Ectodermal cell (in vitro differentiated cells): ENCODE measurements around the gene ADAMTS2.

Source experiments
- H3K27ac ChIP-seq: 2 replicates; pipeline ENCODE4 v1.7.0; 2013; ENCODE audit warnings: mild to moderate bottlenecking, low read depth, low read length; ENCODE audit not compliant: insufficient read depth, poor library complexity, severe bottlenecking
- H3K27me3 ChIP-seq: 2 replicates; pipeline ENCODE4 v1.7.0; 2013; ENCODE audit warnings: mild to moderate bottlenecking, low read length; ENCODE audit not compliant: insufficient read depth, control insufficient read depth, poor library complexity, severe bottlenecking
- H3K36me3 ChIP-seq: one replicate; pipeline ENCODE4 v1.7.0; 2013; ENCODE audit warnings: low read length; ENCODE audit not compliant: control insufficient read depth, insufficient read depth
- H3K4me1 ChIP-seq: one replicate; pipeline ENCODE4 v1.7.0; 2013; ENCODE audit warnings: low read length; ENCODE audit not compliant: control insufficient read depth, insufficient read depth
- H3K4me3 ChIP-seq: 2 replicates; pipeline ENCODE4 v1.7.0; 2013; ENCODE audit warnings: low read depth, low read length, control low read depth; ENCODE audit not compliant: insufficient read depth
- H3K9me3 ChIP-seq: 2 replicates; pipeline ENCODE4 v1.7.0; 2013; ENCODE audit warnings: mild to moderate bottlenecking, low read length, moderate library complexity; ENCODE audit not compliant: control insufficient read depth
- WGBS, 2 experiments: methylation state at CpG; one replicate each; pipeline ENCODE4 v1.1.7; 2013; ENCODE audit warnings: missing lambda C conversion rate in 2 of 2; 5-methylcytosine and 5-hydroxymethylcytosine counted together

Gene ADAMTS2

DNA sequence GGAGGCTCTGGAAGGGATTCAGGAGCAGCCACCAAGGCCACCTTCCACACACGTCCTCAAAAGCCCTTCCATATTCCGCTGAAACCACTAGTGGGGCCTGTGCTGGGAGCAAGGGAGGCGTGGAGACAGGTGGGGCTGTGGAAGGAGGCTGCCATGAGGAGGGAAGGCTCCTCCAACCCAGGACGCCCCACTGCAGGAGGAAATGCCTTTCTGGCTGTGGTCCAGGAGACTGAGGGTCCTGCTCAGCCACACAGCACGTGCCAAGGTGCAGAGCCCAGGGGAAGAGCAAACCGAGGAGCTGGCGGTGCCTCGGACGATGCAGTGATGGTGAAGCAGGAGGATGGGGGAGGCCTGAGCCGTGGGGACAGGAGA lies 49.5 kb downstream of the ADAMTS2 start:
- Histone ChIP-seq H3K36me3 (no peaks in the 10 kb centered on the region), H3K27me3 (no peaks in the 10 kb centered on the region), H3K4me3 (no peak overlapping the region), H3K4me1 (no peaks in the 10 kb centered on the region), H3K27ac (no peak overlapping the region), H3K9me3 (no peaks in the 10 kb centered on the region)
- WGBS, 2 experiments, result 92 to 94% methylated on average over 10 of the region's 10 CpGs

DNA sequence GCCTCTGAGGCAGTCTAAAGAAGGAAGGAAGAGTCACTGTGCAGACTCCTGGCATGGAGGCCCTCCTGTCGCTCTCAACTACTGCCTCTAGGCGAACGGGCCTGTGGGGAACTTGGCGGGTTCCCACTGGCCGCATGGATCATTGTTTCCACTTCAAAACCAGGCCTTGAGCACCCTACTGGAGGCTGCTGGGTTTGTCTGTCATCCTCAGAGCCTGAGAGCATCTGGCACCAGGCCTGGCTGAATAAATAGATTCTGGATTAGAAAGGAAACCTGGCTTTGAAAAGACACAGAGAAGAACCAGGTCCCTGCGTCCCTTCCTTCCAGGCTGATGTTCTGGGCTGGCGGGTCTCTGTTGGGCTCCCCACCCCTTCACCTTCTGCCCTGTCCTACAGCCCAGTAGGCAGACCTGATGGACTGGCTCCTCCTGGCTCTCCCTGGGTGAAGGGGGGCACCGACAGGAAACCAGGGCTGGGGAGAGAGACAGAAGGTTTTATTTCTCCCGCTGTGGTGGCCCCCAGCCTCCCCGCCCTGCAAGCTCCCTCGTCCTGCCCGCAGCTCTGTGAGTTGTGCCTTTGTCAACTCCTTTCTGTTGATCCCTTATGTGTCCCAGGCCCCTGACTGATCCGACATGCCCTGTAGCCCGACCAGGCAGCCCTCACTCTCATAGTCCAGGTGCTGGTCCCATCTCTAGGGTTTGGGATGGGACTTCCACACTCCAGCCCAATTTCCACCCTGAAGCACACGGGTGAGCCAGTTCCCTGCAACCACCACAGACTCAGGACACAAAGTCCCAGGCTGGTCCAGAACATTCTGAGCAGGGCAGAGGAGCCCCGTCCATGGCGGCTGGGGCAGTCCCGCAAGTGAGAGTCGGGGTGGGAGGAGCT lies 50.1 kb downstream of the ADAMTS2 start:
- Histone ChIP-seq H3K27me3 (no peaks in the 10 kb centered on the region), H3K4me1 (no peaks in the 10 kb centered on the region), H3K9me3 (no peaks in the 10 kb centered on the region), H3K36me3 (no peaks in the 10 kb centered on the region), H3K4me3 (no peak overlapping the region), H3K27ac (no peak overlapping the region)
- 90 to 91% methylated on average over 19 of the region's 19 CpGs for WGBS, 2 experiments

DNA sequence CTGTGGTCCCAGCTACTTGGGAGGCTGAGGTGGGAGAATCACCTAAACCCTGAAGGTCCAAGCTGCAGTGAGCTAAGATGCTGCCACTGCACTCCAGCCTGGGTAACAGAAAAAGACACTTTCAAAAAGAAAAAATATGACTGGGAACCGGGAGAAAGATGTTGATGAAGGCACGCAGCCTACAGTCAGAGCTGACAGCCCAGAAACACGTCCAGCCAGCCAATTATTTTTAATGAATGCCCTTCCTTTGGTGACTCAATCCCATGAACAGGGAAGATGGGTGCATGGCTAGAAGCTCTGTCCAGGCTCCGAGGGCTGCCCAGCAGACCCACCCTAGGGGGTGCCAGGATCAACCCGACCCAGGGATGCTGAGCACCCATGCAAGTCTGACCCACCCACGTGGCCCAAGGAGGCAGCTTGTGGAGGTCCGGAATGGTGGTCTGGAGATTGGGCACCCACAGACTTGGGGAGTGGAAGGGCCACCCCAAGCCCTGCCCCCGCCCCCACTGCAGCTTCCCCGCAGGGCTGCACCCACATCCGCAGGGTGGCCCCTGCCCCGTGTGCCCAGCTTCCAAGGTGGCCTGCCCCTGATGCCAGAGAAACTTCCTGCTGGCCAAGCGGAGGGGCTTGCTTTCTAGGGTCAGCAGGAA lies 51.0 kb downstream of the ADAMTS2 start:
- 94% methylated on average over 12 of the region's 12 CpGs for WGBS, 2 experiments
- H3K9me3 ChIP-seq, result no peaks in the 10 kb centered on the region
- H3K27ac ChIP-seq, result no peak overlapping the region
- H3K4me1 ChIP-seq, result no peaks in the 10 kb centered on the region
- H3K36me3 ChIP-seq, result no peaks in the 10 kb centered on the region
- no peaks in the 10 kb centered on the region for H3K27me3 ChIP-seq
- no peak overlapping the region for H3K4me3 ChIP-seq

DNA sequence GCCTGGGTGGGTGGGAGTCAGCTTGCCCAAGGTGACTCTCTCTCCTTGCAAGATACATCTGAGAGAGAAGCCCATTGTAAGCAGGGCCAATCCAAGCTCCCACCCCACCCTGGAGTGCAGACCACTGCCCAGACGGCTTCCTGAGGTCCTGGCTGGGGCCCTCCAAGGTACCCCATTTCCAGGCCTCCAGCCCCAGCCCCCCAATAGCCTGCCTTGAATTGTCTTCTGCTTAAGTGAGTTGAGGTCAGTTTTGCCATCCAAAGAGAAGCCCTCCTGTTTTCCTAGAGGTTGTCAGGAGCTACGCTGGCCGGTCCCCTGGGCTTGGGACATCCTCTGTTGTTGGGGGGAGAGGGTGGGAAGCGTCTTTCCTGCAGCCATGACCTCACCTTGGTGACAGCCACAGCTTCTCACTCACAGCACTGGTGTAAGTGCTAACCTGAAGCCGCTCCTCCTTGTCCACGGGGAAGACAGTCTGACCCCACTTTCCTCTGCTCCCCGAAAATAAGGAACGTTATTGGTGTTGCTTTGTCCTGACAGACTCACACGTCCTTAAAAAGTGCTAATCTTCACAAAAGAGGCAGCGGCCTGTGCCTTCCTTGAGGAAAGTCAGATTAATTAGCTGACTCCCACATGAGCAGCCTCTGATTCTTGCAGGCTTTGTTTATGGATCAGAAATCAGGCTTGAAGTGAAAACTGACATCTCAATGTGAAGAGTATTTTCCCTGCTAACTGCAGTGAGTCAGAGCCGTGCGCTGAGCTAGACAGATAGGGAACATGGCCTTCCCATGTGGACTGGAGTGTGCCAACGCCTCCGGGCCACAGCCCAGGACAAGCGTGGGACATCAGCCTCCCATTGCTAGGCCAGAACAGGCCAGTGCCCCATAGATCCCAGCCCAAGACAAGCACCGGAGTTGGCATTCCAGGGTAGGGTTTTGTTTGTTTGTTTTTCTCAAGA lies 52.3 kb downstream of the ADAMTS2 start:
- Histone ChIP-seq H3K27me3 (no peaks in the 10 kb centered on the region), H3K36me3 (no peaks in the 10 kb centered on the region), H3K4me1 (peaks cover 5% of the 10 kb centered on the region), H3K27ac (no peak overlapping the region), H3K4me3 (no peak overlapping the region), H3K9me3 (no peaks in the 10 kb centered on the region)
- 89% methylated on average over 16 of the region's 16 CpGs for WGBS, 2 experiments

DNA sequence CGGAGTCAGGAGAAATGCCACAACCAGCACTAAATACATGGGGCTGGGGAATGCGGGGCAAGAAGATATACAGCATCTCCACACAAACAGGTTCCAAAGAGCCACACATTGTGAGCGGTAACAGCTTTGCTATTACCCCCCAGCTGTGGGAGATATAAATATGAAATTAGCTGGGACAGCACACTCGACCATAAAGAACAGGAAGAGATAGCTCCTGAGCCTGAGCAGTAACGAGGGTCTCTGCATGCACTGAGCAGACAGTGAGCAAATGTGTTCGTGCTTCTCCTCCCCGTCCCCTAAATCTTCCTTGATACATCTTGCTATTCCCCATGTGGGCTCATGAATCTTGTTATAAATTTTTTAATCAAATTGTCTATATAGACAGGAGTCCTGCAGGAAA lies 53.1 kb downstream of the ADAMTS2 start:
- Histone ChIP-seq H3K27ac (no peak overlapping the region), H3K4me3 (no peak overlapping the region), H3K4me1 (peaks cover 7% of the 10 kb centered on the region), H3K9me3 (no peaks in the 10 kb centered on the region), H3K27me3 (no peaks in the 10 kb centered on the region), H3K36me3 (no peaks in the 10 kb centered on the region)
- 94 to 97% methylated on average over 7 of the region's 7 CpGs for WGBS, 2 experiments

- 93 to 94% methylated on average over 19 of the region's 19 CpGs for WGBS, 2 experiments
- no peak overlapping the region for H3K4me3 ChIP-seq
- H3K36me3 ChIP-seq, result no peaks in the 10 kb centered on the region
- no peaks in the 10 kb centered on the region for H3K27me3 ChIP-seq
- no peak overlapping the region for H3K27ac ChIP-seq
- H3K9me3 ChIP-seq, result no peaks in the 10 kb centered on the region
- peaks cover 13% of the 10 kb centered on the region for H3K4me1 ChIP-seq
Observed at GRCh38 chr5:179290681-179291540, 54.4 kb downstream of the ADAMTS2 start.

DNA sequence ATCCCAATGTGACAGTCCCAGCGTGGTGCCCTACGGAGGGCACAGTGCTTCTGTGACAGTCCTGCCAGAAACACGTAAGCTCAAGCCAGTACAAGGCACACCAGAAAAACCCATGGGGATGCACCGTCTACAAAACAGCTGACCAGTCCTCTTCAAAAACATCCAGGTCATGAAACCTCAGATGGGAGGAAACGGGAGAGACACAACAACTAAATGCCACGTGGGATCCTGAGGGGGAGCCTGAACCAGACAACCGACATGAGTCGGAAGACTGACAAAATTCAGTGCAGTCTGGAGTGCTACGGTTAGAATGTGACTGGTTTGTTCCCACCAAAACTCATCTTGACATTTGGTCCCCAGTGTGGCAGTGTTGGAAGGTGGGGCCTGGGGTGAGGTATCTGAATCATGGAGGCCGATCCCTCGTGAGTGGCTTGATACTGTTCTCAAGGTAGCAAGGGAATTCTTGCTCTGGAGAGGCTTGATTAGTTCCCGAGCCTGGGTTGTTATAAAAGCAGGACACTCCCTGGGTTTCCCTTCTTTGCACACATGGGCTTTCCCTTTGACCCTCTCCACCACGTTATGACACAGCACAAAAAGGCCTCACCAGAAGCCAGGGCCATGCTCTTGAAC lies 55.4 kb downstream of the ADAMTS2 start:
- H3K4me1 ChIP-seq, result peaks cover 13% of the 10 kb centered on the region
- 91 to 93% methylated on average over 13 of the region's 13 CpGs for WGBS, 2 experiments
- no peak overlapping the region for H3K4me3 ChIP-seq
- no peaks in the 10 kb centered on the region for H3K36me3 ChIP-seq
- no peak overlapping the region for H3K27ac ChIP-seq
- H3K27me3 ChIP-seq, result no peaks in the 10 kb centered on the region
- no peaks in the 10 kb centered on the region for H3K9me3 ChIP-seq

- no peaks in the 10 kb centered on the region for H3K9me3 ChIP-seq
- H3K4me1 ChIP-seq, result peaks cover 13% of the 10 kb centered on the region
- WGBS, 2 experiments, result 91 to 95% methylated on average over 11 of the region's 11 CpGs
- H3K4me3 ChIP-seq, result no peak overlapping the region
- H3K36me3 ChIP-seq, result no peaks in the 10 kb centered on the region
- H3K27me3 ChIP-seq, result no peaks in the 10 kb centered on the region
- no peak overlapping the region for H3K27ac ChIP-seq
Observed at GRCh38 chr5:179288809-179289185, 56.5 kb downstream of the ADAMTS2 start.

DNA sequence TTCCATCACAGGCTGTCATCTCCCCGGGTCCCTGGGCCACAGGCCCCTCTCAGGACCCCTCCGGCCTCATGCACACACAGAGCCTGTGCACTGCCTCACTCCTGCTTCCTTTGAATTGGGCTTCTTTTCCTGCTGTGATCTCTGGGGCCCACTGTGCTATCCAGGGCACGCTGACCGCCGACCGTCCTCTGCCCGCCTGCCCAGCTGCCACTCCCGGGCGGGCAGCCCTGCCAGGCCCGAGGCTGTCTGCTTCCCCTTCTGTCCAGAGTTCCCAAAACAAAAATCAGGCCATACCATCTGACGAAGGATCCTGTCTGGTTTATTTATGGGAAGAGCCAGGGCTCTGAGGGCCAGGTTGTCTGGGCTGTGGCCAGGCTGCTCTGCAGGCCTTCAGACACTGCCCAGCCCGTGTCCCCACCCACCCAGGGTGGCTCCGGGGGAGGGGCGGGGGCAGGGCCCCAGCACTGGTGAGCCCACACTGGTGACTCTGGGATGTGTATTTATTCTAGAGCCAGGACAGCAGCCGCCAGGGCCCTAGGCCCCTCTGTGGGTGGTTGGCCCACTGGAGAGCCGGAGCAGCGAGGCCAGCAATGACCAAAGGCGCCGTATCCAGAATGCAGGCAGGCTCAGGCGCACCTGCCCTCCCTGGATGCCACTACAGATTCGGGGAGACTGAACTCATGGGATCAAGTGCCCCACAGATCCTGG lies 57.0 kb downstream of the ADAMTS2 start:
- H3K36me3 ChIP-seq, result no peaks in the 10 kb centered on the region
- H3K27me3 ChIP-seq, result no peaks in the 10 kb centered on the region
- WGBS, 2 experiments, result 91 to 93% methylated on average over 21 of the region's 21 CpGs
- peaks cover 13% of the 10 kb centered on the region for H3K4me1 ChIP-seq
- H3K27ac ChIP-seq, result no peak overlapping the region
- H3K9me3 ChIP-seq, result no peaks in the 10 kb centered on the region
- no peak overlapping the region for H3K4me3 ChIP-seq
